ENCODE results near the gene NCKIPSD.

NCKIPSD gene

DNA sequence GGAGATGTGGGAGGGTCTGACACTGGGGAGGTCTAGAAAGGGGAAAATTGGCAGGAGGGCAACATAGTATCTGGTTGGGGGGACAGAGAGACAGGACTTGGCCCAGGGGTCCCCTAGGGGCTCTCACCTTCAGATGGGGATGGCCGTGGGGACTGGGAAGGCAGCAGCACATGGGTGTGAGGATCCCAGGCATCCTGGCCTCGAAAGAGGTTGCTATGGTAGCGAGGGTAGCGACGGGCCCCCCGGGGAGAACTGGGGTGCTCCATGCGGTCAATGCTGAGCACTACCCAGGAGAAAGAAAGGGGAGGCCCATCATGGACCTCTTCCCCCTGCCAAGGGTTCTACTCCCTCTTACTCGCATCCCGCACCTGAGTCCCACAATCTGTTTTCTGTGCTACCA, 38.0 kb downstream of the NCKIPSD start:
- ATAC-seq (ENCODE audit: low read depth) (no peak), DNase-seq (ENCODE audit: low spot score) (no peak)
- Histone ChIP-seq H3K4me3 (ENCODE audit: severe bottlenecking) (no peak overlapping the region), H3K27me3 (ENCODE audit: insufficient read depth, poor library complexity, severe bottlenecking) (no peaks in the 10 kb centered on the region), H3K9me3 (ENCODE audit: severe bottlenecking) (no peaks in the 10 kb centered on the region), H3K27ac (ENCODE audit: poor library complexity, severe bottlenecking) (no peak overlapping the region), H3K4me1 (ENCODE audit: insufficient read depth, poor library complexity, severe bottlenecking) (no peaks in the 10 kb centered on the region), H3K36me3 (ENCODE audit: low read depth) (no peaks in the 10 kb centered on the region)
- TF ChIP-seq, protein P1, sequence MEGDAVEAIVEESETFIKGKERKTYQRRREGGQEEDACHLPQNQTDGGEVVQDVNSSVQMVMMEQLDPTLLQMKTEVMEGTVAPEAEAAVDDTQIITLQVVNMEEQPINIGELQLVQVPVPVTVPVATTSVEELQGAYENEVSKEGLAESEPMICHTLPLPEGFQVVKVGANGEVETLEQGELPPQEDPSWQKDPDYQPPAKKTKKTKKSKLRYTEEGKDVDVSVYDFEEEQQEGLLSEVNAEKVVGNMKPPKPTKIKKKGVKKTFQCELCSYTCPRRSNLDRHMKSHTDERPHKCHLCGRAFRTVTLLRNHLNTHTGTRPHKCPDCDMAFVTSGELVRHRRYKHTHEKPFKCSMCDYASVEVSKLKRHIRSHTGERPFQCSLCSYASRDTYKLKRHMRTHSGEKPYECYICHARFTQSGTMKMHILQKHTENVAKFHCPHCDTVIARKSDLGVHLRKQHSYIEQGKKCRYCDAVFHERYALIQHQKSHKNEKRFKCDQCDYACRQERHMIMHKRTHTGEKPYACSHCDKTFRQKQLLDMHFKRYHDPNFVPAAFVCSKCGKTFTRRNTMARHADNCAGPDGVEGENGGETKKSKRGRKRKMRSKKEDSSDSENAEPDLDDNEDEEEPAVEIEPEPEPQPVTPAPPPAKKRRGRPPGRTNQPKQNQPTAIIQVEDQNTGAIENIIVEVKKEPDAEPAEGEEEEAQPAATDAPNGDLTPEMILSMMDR (IDR thresholded peaks at IDR 0.05; ENCODE audit: poor library complexity, severe bottlenecking) = no peak

DNA sequence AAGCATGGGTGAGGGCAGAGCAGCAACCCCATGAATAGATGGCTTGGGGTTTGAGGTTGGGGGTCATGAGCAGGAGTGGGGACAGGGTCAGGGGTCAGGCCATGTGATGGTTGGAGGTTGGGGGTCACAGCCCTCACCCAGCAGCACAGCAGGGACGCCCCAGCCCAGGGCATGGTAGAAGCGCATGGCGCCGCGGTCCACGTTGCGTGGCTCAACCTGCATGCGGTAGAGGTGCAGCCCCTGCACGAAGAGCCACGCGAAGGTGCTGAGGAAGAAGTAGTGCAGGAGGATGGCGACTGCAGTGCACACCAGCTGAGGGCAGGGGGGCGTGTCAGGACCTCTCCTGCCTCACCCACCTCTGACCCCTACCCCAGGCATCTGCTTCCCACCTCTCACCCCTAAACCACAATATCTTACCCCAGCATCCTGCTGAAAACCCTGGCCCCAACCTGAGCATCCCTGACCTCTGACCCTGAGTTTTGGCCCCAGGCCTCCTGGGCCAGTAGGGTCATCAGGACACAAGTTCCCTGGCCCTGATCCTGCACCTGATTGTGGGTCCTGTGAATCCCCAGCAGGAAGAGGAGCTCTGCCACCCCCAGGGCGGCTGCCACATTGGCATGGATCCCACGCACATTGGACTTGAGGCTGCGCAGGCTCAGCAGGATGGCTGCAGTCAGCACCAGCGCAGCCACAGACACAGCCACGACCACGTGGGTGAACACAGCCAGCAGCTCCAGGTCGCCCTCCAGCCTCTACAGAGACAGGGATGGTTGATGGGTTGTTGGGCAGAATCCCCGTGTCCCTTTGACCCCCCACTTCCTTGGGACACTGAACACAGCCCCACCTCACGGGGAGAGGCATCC, 40.6 kb downstream of the NCKIPSD start:
- H3K27ac ChIP-seq (ENCODE audit: poor library complexity, severe bottlenecking) = no peak overlapping the region
- no peaks in the 10 kb centered on the region for H3K4me1 ChIP-seq (ENCODE audit: insufficient read depth, poor library complexity, severe bottlenecking)
- no peaks in the 10 kb centered on the region for H3K9me3 ChIP-seq (ENCODE audit: severe bottlenecking)
- no peaks in the 10 kb centered on the region for H3K36me3 ChIP-seq (ENCODE audit: low read depth)
- TF ChIP-seq, protein P1 (IDR thresholded peaks at IDR 0.05; ENCODE audit: poor library complexity, severe bottlenecking) = no peak
- no peak for DNase-seq (ENCODE audit: low spot score)
- ATAC-seq (ENCODE audit: low read depth) = no peak
- H3K27me3 ChIP-seq (ENCODE audit: insufficient read depth, poor library complexity, severe bottlenecking) = no peaks in the 10 kb centered on the region
- H3K4me3 ChIP-seq (ENCODE audit: severe bottlenecking) = no peak overlapping the region

DNA sequence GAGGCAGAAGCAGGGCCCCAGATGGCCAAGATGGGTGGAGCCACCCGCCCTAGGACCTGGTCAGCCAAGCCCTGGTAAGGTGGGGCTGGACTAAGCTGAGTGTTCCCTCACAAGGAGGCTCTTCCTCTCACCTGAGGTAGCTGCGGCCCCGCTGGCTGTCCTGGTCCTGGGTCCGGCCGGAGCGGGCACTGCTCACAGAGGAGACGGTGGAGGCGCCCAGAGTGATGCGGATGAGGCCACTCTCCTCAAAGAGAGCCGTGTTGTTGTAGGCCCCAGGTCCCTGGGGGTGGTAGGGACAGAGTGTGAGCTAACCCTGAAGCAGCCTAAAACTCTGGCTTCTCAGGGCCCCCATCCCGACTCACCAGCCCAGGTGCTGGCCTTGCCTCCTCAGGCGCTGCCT, 43.1 kb downstream of the NCKIPSD start:
- H3K27me3 ChIP-seq (ENCODE audit: insufficient read depth, poor library complexity, severe bottlenecking) = no peaks in the 10 kb centered on the region
- no peaks in the 10 kb centered on the region for H3K9me3 ChIP-seq (ENCODE audit: severe bottlenecking)
- H3K27ac ChIP-seq (ENCODE audit: poor library complexity, severe bottlenecking) = no peak overlapping the region
- no peaks in the 10 kb centered on the region for H3K36me3 ChIP-seq (ENCODE audit: low read depth)
- no peak for ATAC-seq (ENCODE audit: low read depth)
- H3K4me3 ChIP-seq (ENCODE audit: severe bottlenecking) = no peak overlapping the region
- H3K4me1 ChIP-seq (ENCODE audit: insufficient read depth, poor library complexity, severe bottlenecking) = no peaks in the 10 kb centered on the region
- no peak for DNase-seq (ENCODE audit: low spot score)
- TF ChIP-seq, protein P1 (IDR thresholded peaks at IDR 0.05; ENCODE audit: poor library complexity, severe bottlenecking) = no peak

DNA sequence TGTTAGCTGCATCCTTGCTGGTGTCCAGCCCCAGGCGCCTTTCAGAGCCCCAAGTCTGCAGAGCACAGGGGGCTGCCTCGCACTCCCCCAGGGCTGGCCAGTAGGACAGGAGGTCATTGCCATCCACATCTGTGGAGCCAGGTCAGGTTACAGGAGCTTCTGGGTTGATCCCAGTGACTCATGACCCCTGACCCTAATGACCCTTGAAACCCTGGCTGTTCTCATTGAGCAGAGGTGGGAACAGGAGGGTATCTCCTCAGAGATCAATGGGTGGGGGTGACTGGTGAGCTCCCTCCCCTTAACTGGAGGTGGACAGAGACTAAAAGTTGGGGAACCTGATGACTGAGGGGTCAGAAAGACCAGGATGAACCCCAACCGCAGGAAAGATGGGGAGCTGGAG, 44.3 kb downstream of the NCKIPSD start:
- Histone ChIP-seq H3K9me3 (ENCODE audit: severe bottlenecking) (no peaks in the 10 kb centered on the region), H3K4me3 (ENCODE audit: severe bottlenecking) (no peak overlapping the region), H3K36me3 (ENCODE audit: low read depth) (no peaks in the 10 kb centered on the region), H3K4me1 (ENCODE audit: insufficient read depth, poor library complexity, severe bottlenecking) (peaks cover under 1% of the 10 kb centered on the region), H3K27ac (ENCODE audit: poor library complexity, severe bottlenecking) (no peak overlapping the region), H3K27me3 (ENCODE audit: insufficient read depth, poor library complexity, severe bottlenecking) (no peaks in the 10 kb centered on the region)
- DNase-seq (ENCODE audit: low spot score) (no peak), ATAC-seq (ENCODE audit: low read depth) (no peak)
- TF ChIP-seq, protein P1 (IDR thresholded peaks at IDR 0.05; ENCODE audit: poor library complexity, severe bottlenecking) = no peak

Measured in RWPE2 (cell line).